HepG2 (cell line): ENCODE data around the gene ZSCAN21. TPM values are rescaled to one million over a fixed set of nuclear protein-coding genes. Genes with fewer than 3 reads are reported as not detected.
"Not testable (repeated sequence)": the region's sequence is repeated elsewhere in the genome, so short reads cannot be mapped to it uniquely, and the experiment has no call there.

ENCODE experiments used
- ATF4 ChIP-seq, 2 experiments: fragments of 450-650 bp in 1 of 2; sonication (generic) in 1 of 2; formaldehyde crosslinking; IDR thresholded peaks; 2 replicates each; pipeline versions ENCODE4 v1.5.0 to v1.8.0; 2020 to 2022; ENCODE audit warnings: mild to moderate bottlenecking in 1 of 2, missing genetic modification reagents in 1 of 2
- CEBPB ChIP-seq: IDR thresholded peaks from 2 replicates; pipeline ENCODE4 v1.6.1; 2011; ENCODE audit warnings: low read depth, low read length, improper control_type of control experiment, borderline replicate concordance
- CREB1 ChIP-seq, 2 experiments: fragments of 450-650 bp in 1 of 2; IDR thresholded peaks; 2 replicates each; pipeline ENCODE4 v1.6.1; 2016 to 2017; ENCODE audit warnings: control low read depth in 1 of 2, mild to moderate bottlenecking in 1 of 2, missing compliant biosample characterization in 1 of 2, missing genetic modification characterization in 1 of 2
- FUBP1 ChIP-seq: sonication (generic); formaldehyde crosslinking; IDR thresholded peaks from 2 replicates; pipeline ENCODE4 v1.5.1; 2020; ENCODE audit warnings: missing genetic modification reagents, mild to moderate bottlenecking, borderline replicate concordance
- HDAC2 ChIP-seq: sonication (generic); formaldehyde crosslinking; IDR thresholded peaks from 2 replicates; pipeline ENCODE4 v1.4.0; 2020; ENCODE audit warnings: missing genetic modification reagents
- HNF4A ChIP-seq: sonication (generic); formaldehyde crosslinking; IDR thresholded peaks from 2 replicates; pipeline ENCODE4 v1.4.0; 2020; ENCODE audit warnings: missing genetic modification reagents
- MED1 ChIP-seq: sonication (generic); formaldehyde crosslinking; IDR thresholded peaks from 2 replicates; pipeline ENCODE4 v1.4.0; 2020; ENCODE audit warnings: missing genetic modification reagents
- NCOA2 ChIP-seq: sonication (generic); formaldehyde crosslinking; IDR thresholded peaks from 2 replicates; pipeline ENCODE4 v1.8.0; 2022; ENCODE audit warnings: inconsistent platforms
- NFIC ChIP-seq: IDR thresholded peaks from 2 replicates; pipeline ENCODE4 v1.6.1; 2012; ENCODE audit warnings: mild to moderate bottlenecking, low read length, inconsistent platforms
- PRDM4 ChIP-seq: sonication (generic); formaldehyde crosslinking; IDR thresholded peaks from 2 replicates; pipeline ENCODE4 v1.9.0; 2021; ENCODE audit warnings: missing genetic modification reagents, borderline replicate concordance
- RXRB ChIP-seq: IDR thresholded peaks from 2 replicates; pipeline ENCODE4 v1.6.1; 2016; ENCODE audit warnings: borderline replicate concordance, missing genetic modification reagents, missing compliant biosample characterization
- SKI ChIP-seq: fragments of 450-650 bp; IDR thresholded peaks from one replicate; pipeline ENCODE4 v1.6.1; 2018; ENCODE audit warnings: mild to moderate bottlenecking; ENCODE audit not compliant: partially characterized antibody
- SKIL ChIP-seq: sonication (generic); formaldehyde crosslinking; IDR thresholded peaks from 2 replicates; pipeline ENCODE4 v1.8.0; 2022; ENCODE audit warnings: missing genetic modification reagents, mild to moderate bottlenecking, moderate library complexity, borderline replicate concordance
- TBX3 ChIP-seq: fragments of 450-650 bp; IDR thresholded peaks from 2 replicates; pipeline ENCODE4 v1.6.1; 2017; ENCODE audit warnings: antibody characterized with exemption, mild to moderate bottlenecking, inconsistent platforms, borderline replicate concordance
- TEAD3 ChIP-seq: optimal IDR thresholded peaks from 2 replicates; pipeline ENCODE3; 2016; ENCODE audit warnings: borderline replicate concordance
- THAP11 ChIP-seq: IDR thresholded peaks from 2 replicates; pipeline ENCODE4 v1.6.1; 2016; ENCODE audit warnings: missing biosample characterization, missing genetic modification reagents
- ZNF574 ChIP-seq: sonication (generic); formaldehyde crosslinking; IDR thresholded peaks from 2 replicates; pipeline ENCODE4 v1.4.0; 2020; ENCODE audit warnings: missing genetic modification reagents
- polyA plus RNA-seq, 8 experiments: library from polyadenylated mRNA; depleted of rRNA in 3 of 8; stranded (reverse) in 7 of 8; unstranded in 1 of 8; fragments of >200 nt; fragmentation: Illumina TruSeq in 4 of 8; extraction: Trizol in 4 of 8; gene quantifications; 2 replicates each; pipeline versions ENCODE4 v1.2.1 to v1.2.3, GENCODE V29; 2011 to 2016; ENCODE audit warnings: low read depth in 4 of 8, missing spikeins in 1 of 8, mixed read lengths in 1 of 8; ENCODE audit not compliant: insufficient read depth in 1 of 8
- total RNA-seq, 5 experiments: library from RNA; depleted of rRNA; stranded (reverse); fragments of >200 nt; fragmentation: Illumina TruSeq; extraction: Trizol; gene quantifications; 2 replicates each; pipeline ENCODE4 v1.2.3, GENCODE V29; 2016; ENCODE audit warnings: low read depth in 1 of 5

The ZSCAN21 gene
- total and polyA plus RNA-seq, 2 of the 13 experiments (the other 11 are each of a cell fraction or from before 2014, with no cell fraction given) = 7.0 to 10.0 TPM

- TF ChIP-seq ZNF574 (peak; percentile 60), SKIL (peak; percentile 26; the same call in 1 of the 2 replicates), SKI (peak; percentile 29), CREB1 (CRISPR knock-in tag; IDR thresholded peaks at IDR 0.05) (0 out of 2 replicates have a peak, but pooled peaks have one; percentile 31), NFIC (0 out of 2 replicates have a peak, but pooled peaks have one; percentile 23), HNF4A (CRISPR knock-in tag) (peak; percentile 59), HDAC2 (CRISPR knock-in tag) (peak; percentile 49; the same call in 1 of the 2 replicates), TBX3 (peak; percentile 27; the same call in 1 of the 2 replicates), ATF4 (CRISPR knock-in tag; IDR thresholded peaks at IDR 0.05) (peak in 1 of 2 experiments; percentile 33; a peak in 1 of 4 replicates), FUBP1 (CRISPR knock-in tag) (0 out of 2 replicates have a peak, but pooled peaks have one; percentile 38), THAP11 (peak; percentile 41; the same call in 1 of the 2 replicates), NCOA2 (peak; percentile 75), MED1 (CRISPR knock-in tag) (peak; percentile 49), TEAD3 (CRISPR knock-in tag) (peak; percentile 40), CEBPB (peak; percentile 87), RXRB (peak; percentile 65), PRDM4 (CRISPR knock-in tag) (peak; percentile 97)
- not testable (repeated sequence) for TF ChIP-seq CREB1 (IDR thresholded peaks at IDR 0.05)
Observed at GRCh38 chr7:100012385-100013327, 36.9 kb upstream of the ZSCAN21 start (continued).
